Mesothelial cell of epicardium (in vitro differentiated cells): ENCODE measurements around the gene NKAIN2. TPM values are rescaled to one million over a fixed set of nuclear protein-coding genes. Genes with fewer than 3 reads are reported as not detected.

Source experiments
- DNase-seq, 2 experiments: peaks; one replicate each; pipeline ENCODE4 v3.0.0; 2021; ENCODE audit warnings: low spot score in 2 of 2; ENCODE audit not compliant: unreplicated experiment in 2 of 2
- H3K27ac Mint-ChIP-seq: 2 replicates; pipeline ENCODE4 v1.8.0; 2021; ENCODE audit warnings: mixed read lengths
- H3K27me3 Mint-ChIP-seq: 2 replicates; pipeline ENCODE4 v1.8.0; 2021; ENCODE audit warnings: low read depth, mixed read lengths
- H3K36me3 Mint-ChIP-seq: 2 replicates; pipeline ENCODE4 v1.8.0; 2021; ENCODE audit warnings: mixed read lengths
- H3K4me1 Mint-ChIP-seq: 2 replicates; pipeline ENCODE4 v1.8.0; 2021; ENCODE audit warnings: mixed read lengths
- H3K4me3 Mint-ChIP-seq: 2 replicates; pipeline ENCODE4 v1.8.0; 2021; ENCODE audit warnings: mild to moderate bottlenecking, moderate library complexity, mixed read lengths
- H3K9me3 Mint-ChIP-seq: 2 replicates; pipeline ENCODE4 v1.8.0; 2021; ENCODE audit warnings: mixed read lengths
- CTCF ChIP-seq: fragments of 200-600 bp; sonication (generic); IDR thresholded peaks from one replicate; pipeline ENCODE4 v1.5.0; 2021; ENCODE audit warnings: antibody characterized with exemption; ENCODE audit not compliant: unreplicated experiment
- total RNA-seq: library from RNA; stranded (reverse); gene quantifications from 3 replicates; pipeline ENCODE4 v1.2.1, GENCODE V29; 2021

The NKAIN2 gene
- total RNA-seq, 1 donor from 2014 or later = 1.6 TPM

DNA sequence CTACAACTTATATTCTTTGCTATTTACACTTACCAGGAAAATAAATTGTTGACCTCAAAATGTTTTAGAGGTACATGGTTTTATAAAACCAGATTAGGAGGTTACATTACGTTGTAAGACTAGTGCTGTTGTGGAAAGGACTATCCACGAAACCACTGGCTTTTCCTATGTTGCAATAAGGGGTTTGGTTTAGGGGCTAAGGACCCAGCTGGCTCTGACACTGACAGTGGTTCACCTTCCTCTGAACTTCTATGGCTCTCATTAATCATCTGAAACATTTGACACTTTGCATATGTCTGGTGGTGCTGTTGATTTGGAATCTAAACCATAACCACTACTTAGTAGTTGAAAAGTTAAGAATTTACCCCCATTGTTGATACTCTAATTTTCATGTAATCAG lies 186.7 kb downstream of the NKAIN2 start:
- Mint-ChIP-seq H3K36me3 (no peaks in the 10 kb centered on the region), H3K9me3 (no peaks in the 10 kb centered on the region), H3K27ac (no peak overlapping the region), H3K27me3 (peaks cover 24% of the 10 kb centered on the region), H3K4me3 (no peak overlapping the region), H3K4me1 (no peaks in the 10 kb centered on the region)
- DNase-seq = no peak
- no peak for TF ChIP-seq CTCF

DNA sequence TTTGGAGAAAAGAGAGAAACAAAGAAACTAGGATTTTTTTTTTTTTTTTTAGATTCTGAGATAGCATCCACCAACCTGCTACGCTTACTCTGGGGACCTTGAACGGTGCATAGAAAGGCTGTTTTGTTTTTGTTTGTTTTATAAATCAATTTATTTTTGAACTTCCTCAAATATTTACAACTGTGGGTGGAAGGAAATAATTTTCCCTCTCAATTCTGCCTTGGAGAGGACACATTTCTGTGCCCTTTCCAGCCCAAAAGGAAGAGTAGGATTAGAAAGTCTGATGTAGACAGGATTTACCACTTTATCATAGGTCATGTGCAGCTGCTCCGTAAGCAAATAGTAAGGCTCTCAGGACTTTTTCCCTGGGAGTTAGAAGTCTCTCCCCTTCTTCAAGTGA lies 190.5 kb downstream of the NKAIN2 start:
- TF ChIP-seq CTCF = no peak
- H3K4me1 Mint-ChIP-seq = no peaks in the 10 kb centered on the region
- H3K36me3 Mint-ChIP-seq = no peaks in the 10 kb centered on the region
- DNase-seq = no peak
- H3K27ac Mint-ChIP-seq = no peak overlapping the region
- no peak overlapping the region for H3K4me3 Mint-ChIP-seq
- H3K9me3 Mint-ChIP-seq = no peaks in the 10 kb centered on the region
- H3K27me3 Mint-ChIP-seq = peaks cover 18% of the 10 kb centered on the region

- peaks cover 17% of the 10 kb centered on the region for H3K27me3 Mint-ChIP-seq
- no peak overlapping the region for H3K27ac Mint-ChIP-seq
- no peak for TF ChIP-seq CTCF
- DNase-seq = no peak
- no peaks in the 10 kb centered on the region for H3K4me1 Mint-ChIP-seq
- H3K9me3 Mint-ChIP-seq = no peaks in the 10 kb centered on the region
- H3K4me3 Mint-ChIP-seq = no peak overlapping the region
- H3K36me3 Mint-ChIP-seq = no peaks in the 10 kb centered on the region
Measured at GRCh38 chr6:123994891-123995635, 191.4 kb downstream of the NKAIN2 start.

DNA sequence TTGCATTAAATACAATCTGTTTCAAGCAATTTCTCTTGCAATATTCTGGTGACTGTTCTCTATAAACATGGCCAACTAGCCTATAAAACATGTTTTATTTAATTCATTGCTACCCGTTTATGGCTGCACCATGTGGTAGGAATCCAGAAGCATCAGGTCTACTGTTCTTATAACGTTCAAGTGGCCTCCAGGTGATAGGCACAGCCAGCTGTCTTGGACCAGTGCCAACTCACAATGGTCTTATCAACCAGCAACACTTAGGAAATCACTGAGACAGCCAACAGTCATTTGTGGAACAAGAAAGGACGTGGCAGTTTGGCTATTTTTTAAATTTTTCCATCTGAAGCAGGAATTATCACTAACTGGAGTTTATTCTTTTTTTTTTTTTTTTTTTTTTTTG lies 193.6 kb downstream of the NKAIN2 start:
- H3K27ac Mint-ChIP-seq = no peak overlapping the region
- no peaks in the 10 kb centered on the region for H3K4me1 Mint-ChIP-seq
- no peak for DNase-seq
- H3K4me3 Mint-ChIP-seq = no peak overlapping the region
- peaks cover 14% of the 10 kb centered on the region for H3K27me3 Mint-ChIP-seq
- H3K9me3 Mint-ChIP-seq = no peaks in the 10 kb centered on the region
- no peak for TF ChIP-seq CTCF
- no peaks in the 10 kb centered on the region for H3K36me3 Mint-ChIP-seq

GRCh38 chr6:124002377-124003081 lies 198.9 kb downstream of the NKAIN2 start:
- H3K4me1 Mint-ChIP-seq = no peaks in the 10 kb centered on the region
- TF ChIP-seq CTCF = no peak
- DNase-seq = no peak

More at GRCh38 chr6:124002377-124003081, 198.9 kb downstream of the NKAIN2 start:
- Mint-ChIP-seq H3K27me3 (peaks cover 7% of the 10 kb centered on the region), H3K9me3 (no peaks in the 10 kb centered on the region), H3K36me3 (no peaks in the 10 kb centered on the region), H3K27ac (no peak overlapping the region), H3K4me3 (no peak overlapping the region)
